ENCODE data around the gene FAM8A1.
A peak's percentile ranks its signal among the peaks of the same experiment; 100 is the strongest.

FAM8A1 gene

GRCh38 chr6:17632934-17633333 lies 32.8 kb downstream of the FAM8A1 start:
- Histone ChIP-seq H4K12ac (ENCODE audit: low read depth, low read length) (no peak overlapping the region), H3K14ac (ENCODE audit: low read length) (no peak overlapping the region), H3K4me1 (ENCODE audit: control insufficient read depth in 1 of 2, insufficient read depth in 2 of 2, low read length in 2 of 2) (no peaks in the 10 kb centered on the region), H2BK120ac (ENCODE audit: insufficient read depth, low read length, poor library complexity) (no peak overlapping the region), H2AFZ (ENCODE audit: insufficient read depth, low read length, poor library complexity) (no peak overlapping the region), H2BK12ac (ENCODE audit: low read length) (no peak overlapping the region), H4K8ac (ENCODE audit: low read depth, low read length) (no peak overlapping the region), H4K91ac (ENCODE audit: low read depth, low read length) (no peak overlapping the region), H3K27ac (ENCODE audit: low read depth, low read length) (no peak overlapping the region), H3K4me3 (ENCODE audit: low read depth, low read length) (no peak overlapping the region), H3K27me3 (ENCODE audit: insufficient read depth, low read length) (no peaks in the 10 kb centered on the region), H3K79me2 (ENCODE audit: control insufficient read depth, insufficient read depth, low read length, poor library complexity) (no peaks in the 10 kb centered on the region), H3K18ac (ENCODE audit: low read length) (no peak overlapping the region), H2AK5ac (ENCODE audit: low read length) (no peak overlapping the region), H3K36me3 (ENCODE audit: control insufficient read depth in 1 of 2, insufficient read depth in 2 of 2, low read length in 2 of 2) (peaks cover 11 to 27% of the 10 kb centered on the region in 2 experiments), H3K9me3 (ENCODE audit: insufficient read depth, low read depth, low read length) (no peaks in the 10 kb centered on the region), H3K4me2 (ENCODE audit: low read length) (no peak overlapping the region), H2BK5ac (ENCODE audit: low read depth, low read length, poor library complexity) (no peak overlapping the region), H3K9ac (ENCODE audit: low read length) (no peak overlapping the region), H3K79me1 (ENCODE audit: low read length) (no peaks in the 10 kb centered on the region), H3K4ac (ENCODE audit: low read depth, low read length) (no peak overlapping the region), H3K23ac (ENCODE audit: low read length) (no peak overlapping the region)
- no CpG with 5 or more reads among the region's 1 CpG for WGBS (ENCODE audit: extremely low coverage, insufficient coverage, insufficient read length)
- DNase-seq = no peak

GRCh38 chr6:17633465-17634188 lies 33.5 kb downstream of the FAM8A1 start:
- H3K4me2 ChIP-seq (ENCODE audit: low read length) = no peak overlapping the region

GRCh38 chr6:17635568-17635967 lies 35.5 kb downstream of the FAM8A1 start:
- Histone ChIP-seq H3K18ac (ENCODE audit: low read length) (peak overlapping the region; percentile 47), H2BK12ac (ENCODE audit: low read length) (no peak overlapping the region), H3K4ac (ENCODE audit: low read depth, low read length) (no peak overlapping the region), H4K8ac (ENCODE audit: low read depth, low read length) (no peak overlapping the region), H3K9me3 (ENCODE audit: insufficient read depth, low read depth, low read length) (no peaks in the 10 kb centered on the region), H3K14ac (ENCODE audit: low read length) (no peak overlapping the region), H3K27me3 (ENCODE audit: insufficient read depth, low read length) (no peaks in the 10 kb centered on the region), H4K12ac (ENCODE audit: low read depth, low read length) (no peak overlapping the region), H3K27ac (ENCODE audit: low read depth, low read length) (no peak overlapping the region), H3K79me2 (ENCODE audit: control insufficient read depth, insufficient read depth, low read length, poor library complexity) (no peaks in the 10 kb centered on the region), H3K4me2 (ENCODE audit: low read length) (no peak overlapping the region), H3K4me1 (ENCODE audit: control insufficient read depth in 1 of 2, insufficient read depth in 2 of 2, low read length in 2 of 2) (no peaks in the 10 kb centered on the region), H3K23ac (ENCODE audit: low read length) (no peak overlapping the region), H2AK5ac (ENCODE audit: low read length) (no peak overlapping the region), H3K79me1 (ENCODE audit: low read length) (no peaks in the 10 kb centered on the region), H2BK120ac (ENCODE audit: insufficient read depth, low read length, poor library complexity) (no peak overlapping the region), H2BK5ac (ENCODE audit: low read depth, low read length, poor library complexity) (no peak overlapping the region), H2AFZ (ENCODE audit: insufficient read depth, low read length, poor library complexity) (no peak overlapping the region), H3K36me3 (ENCODE audit: control insufficient read depth in 1 of 2, insufficient read depth in 2 of 2, low read length in 2 of 2) (peaks cover 9 to 25% of the 10 kb centered on the region in 2 experiments), H3K4me3 (ENCODE audit: low read depth, low read length) (no peak overlapping the region), H3K9ac (ENCODE audit: low read length) (no peak overlapping the region), H4K91ac (ENCODE audit: low read depth, low read length) (no peak overlapping the region)
- DNase-seq = peak in 1 of 2 donors; percentile 16
- WGBS (ENCODE audit: extremely low coverage, insufficient coverage, insufficient read length) = no CpG with 5 or more reads among the region's 4 CpGs

More at GRCh38 chr6:17633465-17634188, 33.5 kb downstream of the FAM8A1 start:
- Histone ChIP-seq H3K79me1 (ENCODE audit: low read length) (no peaks in the 10 kb centered on the region), H3K36me3 (ENCODE audit: control insufficient read depth in 1 of 2, insufficient read depth in 2 of 2, low read length in 2 of 2) (peaks cover 10 to 27% of the 10 kb centered on the region in 2 experiments), H4K8ac (ENCODE audit: low read depth, low read length) (no peak overlapping the region), H3K4ac (ENCODE audit: low read depth, low read length) (no peak overlapping the region), H4K12ac (ENCODE audit: low read depth, low read length) (no peak overlapping the region), H3K9me3 (ENCODE audit: insufficient read depth, low read depth, low read length) (no peaks in the 10 kb centered on the region), H3K27me3 (ENCODE audit: insufficient read depth, low read length) (no peaks in the 10 kb centered on the region), H3K23ac (ENCODE audit: low read length) (no peak overlapping the region), H3K27ac (ENCODE audit: low read depth, low read length) (no peak overlapping the region), H2AK5ac (ENCODE audit: low read length) (no peak overlapping the region), H2AFZ (ENCODE audit: insufficient read depth, low read length, poor library complexity) (no peak overlapping the region), H4K91ac (ENCODE audit: low read depth, low read length) (no peak overlapping the region), H3K4me3 (ENCODE audit: low read depth, low read length) (no peak overlapping the region), H3K18ac (ENCODE audit: low read length) (no peak overlapping the region), H3K9ac (ENCODE audit: low read length) (no peak overlapping the region), H3K4me1 (ENCODE audit: control insufficient read depth in 1 of 2, insufficient read depth in 2 of 2, low read length in 2 of 2) (no peaks in the 10 kb centered on the region), H3K14ac (ENCODE audit: low read length) (no peak overlapping the region), H2BK5ac (ENCODE audit: low read depth, low read length, poor library complexity) (no peak overlapping the region), H2BK12ac (ENCODE audit: low read length) (no peak overlapping the region), H2BK120ac (ENCODE audit: insufficient read depth, low read length, poor library complexity) (no peak overlapping the region), H3K79me2 (ENCODE audit: control insufficient read depth, insufficient read depth, low read length, poor library complexity) (no peaks in the 10 kb centered on the region)
- no CpG with 5 or more reads among the region's 2 CpGs for WGBS (ENCODE audit: extremely low coverage, insufficient coverage, insufficient read length)
- no peak for DNase-seq

GRCh38 chr6:17638212-17638715 lies 38.2 kb downstream of the FAM8A1 start:
- Histone ChIP-seq H4K91ac (ENCODE audit: low read depth, low read length) (no peak overlapping the region), H4K8ac (ENCODE audit: low read depth, low read length) (no peak overlapping the region), H3K27ac (ENCODE audit: low read depth, low read length) (no peak overlapping the region), H3K36me3 (ENCODE audit: control insufficient read depth in 1 of 2, insufficient read depth in 2 of 2, low read length in 2 of 2) (peaks cover 12 to 24% of the 10 kb centered on the region in 2 experiments), H2AFZ (ENCODE audit: insufficient read depth, low read length, poor library complexity) (no peak overlapping the region), H3K79me2 (ENCODE audit: control insufficient read depth, insufficient read depth, low read length, poor library complexity) (no peaks in the 10 kb centered on the region), H2AK5ac (ENCODE audit: low read length) (no peak overlapping the region), H3K4me2 (ENCODE audit: low read length) (no peak overlapping the region), H2BK5ac (ENCODE audit: low read depth, low read length, poor library complexity) (no peak overlapping the region), H3K4me3 (ENCODE audit: low read depth, low read length) (no peak overlapping the region), H3K14ac (ENCODE audit: low read length) (no peak overlapping the region), H2BK120ac (ENCODE audit: insufficient read depth, low read length, poor library complexity) (no peak overlapping the region), H2BK12ac (ENCODE audit: low read length) (no peak overlapping the region), H4K12ac (ENCODE audit: low read depth, low read length) (no peak overlapping the region), H3K79me1 (ENCODE audit: low read length) (no peaks in the 10 kb centered on the region), H3K9me3 (ENCODE audit: insufficient read depth, low read depth, low read length) (no peaks in the 10 kb centered on the region), H3K18ac (ENCODE audit: low read length) (no peak overlapping the region), H3K23ac (ENCODE audit: low read length) (no peak overlapping the region), H3K4ac (ENCODE audit: low read depth, low read length) (no peak overlapping the region), H3K27me3 (ENCODE audit: insufficient read depth, low read length) (no peaks in the 10 kb centered on the region), H3K9ac (ENCODE audit: low read length) (no peak overlapping the region), H3K4me1 (ENCODE audit: control insufficient read depth in 1 of 2, insufficient read depth in 2 of 2, low read length in 2 of 2) (no peaks in the 10 kb centered on the region)
- DNase-seq = no peak
- no CpG with 5 or more reads among the region's 2 CpGs for WGBS (ENCODE audit: extremely low coverage, insufficient coverage, insufficient read length)
